ENCODE results near the gene NAT16. TPM values are rescaled to one million over a fixed set of nuclear protein-coding genes. Genes with fewer than 3 reads are reported as not detected.

Gene NAT16
- polyA plus RNA-seq, 1 donor from 2014 or later = 4.5 TPM

GRCh38 chr7:101207459-101207858 is 27.4 kb upstream of the NAT16 start:
- TF ChIP-seq, protein P1, sequence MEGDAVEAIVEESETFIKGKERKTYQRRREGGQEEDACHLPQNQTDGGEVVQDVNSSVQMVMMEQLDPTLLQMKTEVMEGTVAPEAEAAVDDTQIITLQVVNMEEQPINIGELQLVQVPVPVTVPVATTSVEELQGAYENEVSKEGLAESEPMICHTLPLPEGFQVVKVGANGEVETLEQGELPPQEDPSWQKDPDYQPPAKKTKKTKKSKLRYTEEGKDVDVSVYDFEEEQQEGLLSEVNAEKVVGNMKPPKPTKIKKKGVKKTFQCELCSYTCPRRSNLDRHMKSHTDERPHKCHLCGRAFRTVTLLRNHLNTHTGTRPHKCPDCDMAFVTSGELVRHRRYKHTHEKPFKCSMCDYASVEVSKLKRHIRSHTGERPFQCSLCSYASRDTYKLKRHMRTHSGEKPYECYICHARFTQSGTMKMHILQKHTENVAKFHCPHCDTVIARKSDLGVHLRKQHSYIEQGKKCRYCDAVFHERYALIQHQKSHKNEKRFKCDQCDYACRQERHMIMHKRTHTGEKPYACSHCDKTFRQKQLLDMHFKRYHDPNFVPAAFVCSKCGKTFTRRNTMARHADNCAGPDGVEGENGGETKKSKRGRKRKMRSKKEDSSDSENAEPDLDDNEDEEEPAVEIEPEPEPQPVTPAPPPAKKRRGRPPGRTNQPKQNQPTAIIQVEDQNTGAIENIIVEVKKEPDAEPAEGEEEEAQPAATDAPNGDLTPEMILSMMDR (IDR thresholded peaks at IDR 0.05; ENCODE audit: poor library complexity, severe bottlenecking) = no peak
- no peak for TF ChIP-seq SMC3 (conservative IDR thresholded peaks at IDR 0.05; ENCODE audit: poor library complexity)
- Histone ChIP-seq H3K9ac (ENCODE audit: low read length) (no peak overlapping the region), H3K4me3 (ENCODE audit: low read length) (no peak overlapping the region), H4K20me1 (ENCODE audit: insufficient read depth) (no peaks in the 10 kb centered on the region), H3K9me3 (ENCODE audit: low read length) (no peaks in the 10 kb centered on the region), H3K79me2 (replicated peaks; ENCODE audit: insufficient read depth, low read length) (no peaks in the 10 kb centered on the region), H3K27ac (ENCODE audit: low read length) (no peak overlapping the region), H3K36me3 (ENCODE audit: insufficient read depth, low read length) (no peaks in the 10 kb centered on the region), H3K27me3 (ENCODE audit: insufficient read depth, low read depth, low read length) (peaks cover 11% of the 10 kb centered on the region), H3F3A (ENCODE audit: insufficient read depth, low read length, poor library complexity, severe bottlenecking) (no peaks in the 10 kb centered on the region), H3K9me2 (ENCODE audit: insufficient read depth, low read length) (no peaks in the 10 kb centered on the region), H2AFZ (ENCODE audit: low read depth, low read length) (no peak overlapping the region), H3K4me2 (ENCODE audit: low read length) (no peak overlapping the region)

DNA sequence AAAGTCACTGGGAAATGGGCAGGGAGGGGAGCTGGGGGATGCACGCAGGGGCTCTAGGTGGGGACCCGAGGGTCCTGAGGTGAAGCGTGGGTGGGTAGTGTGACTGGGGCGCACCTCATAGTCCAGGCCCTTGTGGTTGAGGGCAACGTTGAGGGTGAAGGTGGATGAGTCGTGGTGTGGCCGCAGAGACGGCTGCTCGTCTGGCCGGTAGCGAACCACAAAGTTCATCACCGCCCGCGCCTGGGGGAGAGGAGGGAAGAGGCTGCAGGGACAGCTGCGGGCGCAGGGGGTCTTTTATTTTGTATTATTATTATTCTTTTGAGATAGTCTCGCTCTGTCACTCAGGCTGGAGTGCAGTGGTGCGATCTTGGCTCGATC is 26.6 kb upstream of the NAT16 start:
- no peak overlapping the region for H3K4me3 ChIP-seq (ENCODE audit: low read length)
- H3K36me3 ChIP-seq (ENCODE audit: insufficient read depth, low read length) = no peaks in the 10 kb centered on the region
- no peaks in the 10 kb centered on the region for H3F3A ChIP-seq (ENCODE audit: insufficient read depth, low read length, poor library complexity, severe bottlenecking)

More for the DNA sequence above, 26.6 kb upstream of the NAT16 start:
- no peak overlapping the region for H3K9ac ChIP-seq (ENCODE audit: low read length)
- no peaks in the 10 kb centered on the region for H4K20me1 ChIP-seq (ENCODE audit: insufficient read depth)
- H2AFZ ChIP-seq (ENCODE audit: low read depth, low read length) = no peak overlapping the region
- no peaks in the 10 kb centered on the region for H3K9me3 ChIP-seq (ENCODE audit: low read length)
- H3K79me2 ChIP-seq (replicated peaks; ENCODE audit: insufficient read depth, low read length) = no peaks in the 10 kb centered on the region
- H3K9me2 ChIP-seq (ENCODE audit: insufficient read depth, low read length) = no peaks in the 10 kb centered on the region
- H3K27me3 ChIP-seq (ENCODE audit: insufficient read depth, low read depth, low read length) = peaks cover 19% of the 10 kb centered on the region
- no peak overlapping the region for H3K27ac ChIP-seq (ENCODE audit: low read length)
- no peak overlapping the region for H3K4me2 ChIP-seq (ENCODE audit: low read length)
- TF ChIP-seq POLR2AphosphoS5 (IDR thresholded peaks at IDR 0.05) = no peak
- TF ChIP-seq, protein P1 (IDR thresholded peaks at IDR 0.05; ENCODE audit: poor library complexity, severe bottlenecking) = no peak
- no peak for TF ChIP-seq REST (IDR thresholded peaks at IDR 0.05; ENCODE audit: borderline replicate concordance)
- no peak for TF ChIP-seq EP300 (conservative IDR thresholded peaks at IDR 0.05; ENCODE audit: poor library complexity, severe bottlenecking)
- TF ChIP-seq MXI1 (conservative IDR thresholded peaks at IDR 0.05; ENCODE audit: poor library complexity, severe bottlenecking) = no peak
- TF ChIP-seq TAF1 (IDR thresholded peaks at IDR 0.05; ENCODE audit: low read depth) = no peak
- TF ChIP-seq SMC3 (conservative IDR thresholded peaks at IDR 0.05; ENCODE audit: poor library complexity) = no peak
- TF ChIP-seq RAD21 (conservative IDR thresholded peaks at IDR 0.05) = no peak
- no peak for TF ChIP-seq EZH2 (IDR thresholded peaks at IDR 0.05; ENCODE audit: borderline replicate concordance, insufficient read depth, low read length, poor library complexity, severe bottlenecking)
